DND-41 (cell line): ENCODE data around the gene RUNX1.

ENCODE experiments used
- ATAC-seq: fragments of 200-7000 bp; cut with Tn5 transposase; 3 replicates; pipeline ENCODE4 v1.9.1; 2021; ENCODE audit warnings: low read depth; ENCODE audit not compliant: insufficient read depth
- DNase-seq: peaks from one replicate; pipeline ENCODE4 v3.0.0-alpha.2; 2020
- H2AFZ ChIP-seq: 2 replicates; pipeline ENCODE4 v1.6.0; 2012; ENCODE audit warnings: low read depth, low read length
- H3K27ac ChIP-seq: 2 replicates; pipeline ENCODE4 v1.5.1; 2012; ENCODE audit warnings: low read length, inconsistent platforms
- H3K27me3 ChIP-seq: fragments of 200-600 bp; sonication (generic); 2 replicates; pipeline ENCODE4 v1.6.0; 2012; ENCODE audit warnings: low read length, mild to moderate bottlenecking, inconsistent platforms; ENCODE audit not compliant: insufficient read depth, poor library complexity
- H3K36me3 ChIP-seq: 2 replicates; pipeline ENCODE4 v1.5.1; 2012; ENCODE audit warnings: low read length, inconsistent platforms; ENCODE audit not compliant: insufficient read depth
- H3K4me1 ChIP-seq: 2 replicates; pipeline ENCODE4 v1.5.1; 2012; ENCODE audit warnings: mild to moderate bottlenecking, low read length; ENCODE audit not compliant: insufficient read depth
- H3K4me2 ChIP-seq: 2 replicates; pipeline ENCODE4 v1.6.0; 2012; ENCODE audit warnings: mild to moderate bottlenecking, moderate library complexity, low read length, inconsistent platforms; ENCODE audit not compliant: insufficient read depth
- H3K4me3 ChIP-seq, 2 experiments: fragments of 200-600 bp in 1 of 2; shearing (Covaris generic) in 1 of 2; 2 replicates each; pipeline ENCODE4 v1.5.1; 2012 to 2016; ENCODE audit warnings: inconsistent platforms in 2 of 2, low read length in 2 of 2, mild to moderate bottlenecking in 2 of 2, low read depth in 1 of 2, moderate library complexity in 1 of 2
- H3K79me2 ChIP-seq: 2 replicates; pipeline ENCODE4 v1.6.0; 2012; ENCODE audit warnings: low read length, inconsistent platforms; ENCODE audit not compliant: insufficient read depth
- H3K9ac ChIP-seq: 2 replicates; pipeline ENCODE4 v1.6.0; 2012; ENCODE audit warnings: low read depth, mild to moderate bottlenecking, inconsistent platforms, low read length, moderate library complexity
- H3K9me3 ChIP-seq: 2 replicates; pipeline ENCODE4 v1.5.1; 2012; ENCODE audit warnings: low read length, moderate library complexity, mild to moderate bottlenecking, inconsistent platforms; ENCODE audit not compliant: insufficient read depth, severe bottlenecking
- H4K20me1 ChIP-seq: 2 replicates; pipeline ENCODE4 v1.6.0; 2012; ENCODE audit warnings: low read length; ENCODE audit not compliant: insufficient read depth
- EZH2 ChIP-seq: IDR thresholded peaks from 3 replicates; pipeline ENCODE4 v1.6.1; 2012; ENCODE audit warnings: borderline replicate concordance, low read depth, mild to moderate bottlenecking, moderate library complexity, low read length, inconsistent platforms; ENCODE audit not compliant: severe bottlenecking
- TF ChIP-seq, protein P1 (sequence below): IDR thresholded peaks from 2 replicates; pipeline ENCODE4 v1.5.1; 2012; ENCODE audit warnings: borderline replicate concordance, low read length, moderate library complexity, mild to moderate bottlenecking; ENCODE audit not compliant: poor library complexity, severe bottlenecking; ENCODE audit errors: extremely low read depth

Gene RUNX1

GRCh38 chr21:35043549-35043948, 5.6 kb downstream of the RUNX1 start:
- Histone ChIP-seq H3K27ac (peak overlapping the region; percentile 95), H3K27me3 (no peaks in the 10 kb centered on the region), H3K9me3 (no peaks in the 10 kb centered on the region), H3K4me3 (peak overlapping the region in 1 of 2 experiments; percentile 79; a peak in 2 of 4 replicates), H3K9ac (peak overlapping the region; percentile 78), H3K79me2 (peaks cover 100% of the 10 kb centered on the region), H4K20me1 (peaks cover 54% of the 10 kb centered on the region), H3K36me3 (peaks cover 83% of the 10 kb centered on the region), H2AFZ (no peak overlapping the region), H3K4me2 (peak overlapping the region; percentile 89), H3K4me1 (peaks cover 83% of the 10 kb centered on the region)
- DNase-seq: no peak
- ATAC-seq: no peak
- TF ChIP-seq, protein P1, sequence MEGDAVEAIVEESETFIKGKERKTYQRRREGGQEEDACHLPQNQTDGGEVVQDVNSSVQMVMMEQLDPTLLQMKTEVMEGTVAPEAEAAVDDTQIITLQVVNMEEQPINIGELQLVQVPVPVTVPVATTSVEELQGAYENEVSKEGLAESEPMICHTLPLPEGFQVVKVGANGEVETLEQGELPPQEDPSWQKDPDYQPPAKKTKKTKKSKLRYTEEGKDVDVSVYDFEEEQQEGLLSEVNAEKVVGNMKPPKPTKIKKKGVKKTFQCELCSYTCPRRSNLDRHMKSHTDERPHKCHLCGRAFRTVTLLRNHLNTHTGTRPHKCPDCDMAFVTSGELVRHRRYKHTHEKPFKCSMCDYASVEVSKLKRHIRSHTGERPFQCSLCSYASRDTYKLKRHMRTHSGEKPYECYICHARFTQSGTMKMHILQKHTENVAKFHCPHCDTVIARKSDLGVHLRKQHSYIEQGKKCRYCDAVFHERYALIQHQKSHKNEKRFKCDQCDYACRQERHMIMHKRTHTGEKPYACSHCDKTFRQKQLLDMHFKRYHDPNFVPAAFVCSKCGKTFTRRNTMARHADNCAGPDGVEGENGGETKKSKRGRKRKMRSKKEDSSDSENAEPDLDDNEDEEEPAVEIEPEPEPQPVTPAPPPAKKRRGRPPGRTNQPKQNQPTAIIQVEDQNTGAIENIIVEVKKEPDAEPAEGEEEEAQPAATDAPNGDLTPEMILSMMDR: no peak
- no peak for TF ChIP-seq EZH2

- peak overlapping the region in 1 of 2 experiments; percentile 15; a peak in 1 of 4 replicates for H3K4me3 ChIP-seq
- H3K4me1 ChIP-seq: peaks cover 90% of the 10 kb centered on the region
- H3K27me3 ChIP-seq: no peaks in the 10 kb centered on the region
- ATAC-seq: no peak
- peaks cover 85% of the 10 kb centered on the region for H3K36me3 ChIP-seq
- H3K9me3 ChIP-seq: no peaks in the 10 kb centered on the region
- H3K9ac ChIP-seq: peak overlapping the region; percentile 28
- no peak for TF ChIP-seq EZH2
- TF ChIP-seq, protein P1: no peak
- peaks cover 100% of the 10 kb centered on the region for H3K79me2 ChIP-seq
- no peak for DNase-seq
- H4K20me1 ChIP-seq: peaks cover 62% of the 10 kb centered on the region
- H3K27ac ChIP-seq: peak overlapping the region; percentile 67
- H2AFZ ChIP-seq: no peak overlapping the region
- peak overlapping the region; percentile 89 for H3K4me2 ChIP-seq
Measured at GRCh38 chr21:35042836-35043235, 6.3 kb downstream of the RUNX1 start.

DNA sequence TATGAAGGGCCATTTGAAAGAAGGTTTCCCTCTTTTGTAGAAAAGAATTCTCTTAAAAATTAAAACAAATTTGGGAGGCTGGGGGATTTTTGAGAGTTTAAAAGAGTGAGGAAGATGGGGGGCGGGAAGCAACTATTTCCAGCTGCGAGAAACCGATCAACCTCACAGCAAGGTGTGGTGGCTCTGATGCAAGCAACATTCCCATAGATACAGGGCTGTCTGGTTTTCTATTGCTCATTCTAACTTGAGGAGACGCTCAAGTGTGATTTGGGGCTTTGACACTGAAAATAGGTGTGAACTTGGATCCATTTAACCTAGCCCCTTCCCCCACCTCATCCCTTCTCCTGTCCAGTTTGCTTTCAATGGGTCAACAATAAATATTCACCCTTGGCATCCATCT, 7.2 kb downstream of the RUNX1 start:
- peak overlapping the region in 1 of 2 experiments; percentile 15; a peak in 1 of 4 replicates for H3K4me3 ChIP-seq
- no peak for TF ChIP-seq EZH2
- TF ChIP-seq, protein P1: no peak
- ATAC-seq (no peak), DNase-seq (no peak)
- peaks cover 71% of the 10 kb centered on the region for H4K20me1 ChIP-seq
- H3K9me3 ChIP-seq: no peaks in the 10 kb centered on the region
- no peak overlapping the region for H2AFZ ChIP-seq
- peak overlapping the region; percentile 28; the same call in 1 of the 2 replicates for H3K9ac ChIP-seq
- H3K27ac ChIP-seq: peak overlapping the region; percentile 67
- peaks cover 100% of the 10 kb centered on the region for H3K79me2 ChIP-seq
- peaks cover 99% of the 10 kb centered on the region for H3K4me1 ChIP-seq
- H3K4me2 ChIP-seq: peak overlapping the region; percentile 89
- no peaks in the 10 kb centered on the region for H3K27me3 ChIP-seq
- peaks cover 93% of the 10 kb centered on the region for H3K36me3 ChIP-seq
